Measurements from ENCODE around the gene SENP1.

GRCh38 chr12:48017496-48017895 lies 88.4 kb downstream of the SENP1 start:
- TF ChIP-seq, protein P1, sequence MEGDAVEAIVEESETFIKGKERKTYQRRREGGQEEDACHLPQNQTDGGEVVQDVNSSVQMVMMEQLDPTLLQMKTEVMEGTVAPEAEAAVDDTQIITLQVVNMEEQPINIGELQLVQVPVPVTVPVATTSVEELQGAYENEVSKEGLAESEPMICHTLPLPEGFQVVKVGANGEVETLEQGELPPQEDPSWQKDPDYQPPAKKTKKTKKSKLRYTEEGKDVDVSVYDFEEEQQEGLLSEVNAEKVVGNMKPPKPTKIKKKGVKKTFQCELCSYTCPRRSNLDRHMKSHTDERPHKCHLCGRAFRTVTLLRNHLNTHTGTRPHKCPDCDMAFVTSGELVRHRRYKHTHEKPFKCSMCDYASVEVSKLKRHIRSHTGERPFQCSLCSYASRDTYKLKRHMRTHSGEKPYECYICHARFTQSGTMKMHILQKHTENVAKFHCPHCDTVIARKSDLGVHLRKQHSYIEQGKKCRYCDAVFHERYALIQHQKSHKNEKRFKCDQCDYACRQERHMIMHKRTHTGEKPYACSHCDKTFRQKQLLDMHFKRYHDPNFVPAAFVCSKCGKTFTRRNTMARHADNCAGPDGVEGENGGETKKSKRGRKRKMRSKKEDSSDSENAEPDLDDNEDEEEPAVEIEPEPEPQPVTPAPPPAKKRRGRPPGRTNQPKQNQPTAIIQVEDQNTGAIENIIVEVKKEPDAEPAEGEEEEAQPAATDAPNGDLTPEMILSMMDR (IDR thresholded peaks at IDR 0.05), result no peak
- no peak for TF ChIP-seq POLR2A (IDR thresholded peaks at IDR 0.05)
- TF ChIP-seq POLR2AphosphoS5 (IDR thresholded peaks at IDR 0.05), result no peak
- TF ChIP-seq EP300 (IDR thresholded peaks at IDR 0.05; ENCODE audit: low read depth), result no peak
